ENCODE data around the gene VPS52.

The VPS52 gene

GRCh38 chr6:33211136-33211535, 60.5 kb downstream of the VPS52 start:
- DNase-seq (ENCODE audit: low read depth): no peak

- DNase-seq (ENCODE audit: low read depth): no peak
These were observed 61.8 kb downstream of the VPS52 start for GRCh38 chr6:33209856-33210255.

DNA sequence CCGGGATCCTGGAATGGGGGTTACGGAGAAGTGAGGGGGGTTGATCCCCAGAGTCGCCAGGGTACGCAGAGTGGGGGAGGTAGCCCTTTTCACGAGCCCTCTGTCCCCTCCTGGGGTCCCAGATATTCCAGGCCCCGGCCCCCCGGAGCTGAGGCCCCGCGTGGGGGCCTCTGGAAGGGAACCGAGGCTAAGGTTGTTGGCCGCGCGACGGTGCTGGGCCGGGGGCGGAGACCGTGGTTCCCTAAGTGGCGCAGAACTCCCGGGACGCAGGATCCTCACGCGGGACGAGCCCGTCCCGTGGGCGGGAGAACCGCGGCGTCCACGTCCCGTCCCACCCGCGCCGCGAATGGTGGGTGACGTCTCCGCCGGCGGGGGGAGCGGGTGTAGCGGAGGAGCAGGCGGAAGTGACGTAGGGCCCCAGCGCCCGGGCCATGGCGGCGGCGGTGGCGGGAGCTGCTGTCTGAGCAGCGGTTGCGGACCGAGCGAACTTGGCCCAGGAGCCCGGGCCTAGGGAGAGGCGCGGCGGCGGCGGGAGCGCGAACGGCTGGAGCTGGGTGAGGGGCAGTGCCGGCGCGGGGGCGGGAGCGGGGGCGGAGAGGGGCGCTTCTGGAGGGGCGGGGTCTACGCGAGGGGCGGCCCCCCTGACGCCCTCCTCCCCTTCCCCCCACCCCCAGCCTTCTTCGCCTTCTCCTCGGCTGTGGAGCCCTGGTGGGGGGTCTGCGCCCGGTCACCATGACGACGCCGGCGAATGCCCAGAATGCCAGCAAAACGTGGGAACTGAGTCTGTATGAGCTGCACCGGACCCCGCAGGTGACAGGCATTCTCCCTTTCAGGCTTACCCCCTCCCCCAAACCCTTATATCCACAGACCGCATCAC, 63.3 kb downstream of the VPS52 start, which contains the start of gene RING1:
RING1 (plus strand) TSS at position 410 of the 877 bp plus-strand sequence; CDS start at position 733, 323 bp downstream.
- peak; percentile 63 for DNase-seq (ENCODE audit: low read depth)

DNA sequence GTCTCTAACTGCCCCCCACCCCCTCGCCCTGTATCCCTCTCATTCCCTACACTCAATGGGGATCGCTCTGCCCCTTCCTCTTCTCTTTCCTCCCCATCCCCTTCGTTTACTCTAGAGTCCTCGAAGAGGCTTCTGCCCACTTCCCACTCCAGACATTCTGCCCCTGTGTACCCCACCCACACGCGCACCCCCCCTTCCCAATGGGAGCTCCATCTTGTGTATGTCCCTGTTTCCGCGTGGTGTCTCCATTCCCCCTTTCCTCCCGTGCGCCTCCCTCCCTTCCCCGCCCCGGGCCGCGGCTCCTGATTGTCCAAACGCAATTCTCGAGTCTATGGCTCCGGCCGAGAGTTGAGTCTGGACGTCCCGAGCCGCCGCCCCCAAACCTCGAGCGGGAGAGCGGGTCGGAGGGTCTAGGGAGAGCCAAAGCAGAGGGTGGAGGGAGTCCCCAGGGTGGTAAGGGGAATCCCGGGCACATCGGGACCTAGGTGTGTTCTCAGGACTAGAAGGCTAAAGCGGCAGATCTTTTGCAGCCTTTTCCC, 64.1 kb downstream of the VPS52 start:
- DNase-seq (ENCODE audit: low read depth): no peak

GRCh38 chr6:33206864-33207551, 64.7 kb downstream of the VPS52 start:
- no peak for DNase-seq (ENCODE audit: low read depth)

GRCh38 chr6:33206027-33206863, 65.4 kb downstream of the VPS52 start:
- DNase-seq (ENCODE audit: low read depth): no peak

DNA sequence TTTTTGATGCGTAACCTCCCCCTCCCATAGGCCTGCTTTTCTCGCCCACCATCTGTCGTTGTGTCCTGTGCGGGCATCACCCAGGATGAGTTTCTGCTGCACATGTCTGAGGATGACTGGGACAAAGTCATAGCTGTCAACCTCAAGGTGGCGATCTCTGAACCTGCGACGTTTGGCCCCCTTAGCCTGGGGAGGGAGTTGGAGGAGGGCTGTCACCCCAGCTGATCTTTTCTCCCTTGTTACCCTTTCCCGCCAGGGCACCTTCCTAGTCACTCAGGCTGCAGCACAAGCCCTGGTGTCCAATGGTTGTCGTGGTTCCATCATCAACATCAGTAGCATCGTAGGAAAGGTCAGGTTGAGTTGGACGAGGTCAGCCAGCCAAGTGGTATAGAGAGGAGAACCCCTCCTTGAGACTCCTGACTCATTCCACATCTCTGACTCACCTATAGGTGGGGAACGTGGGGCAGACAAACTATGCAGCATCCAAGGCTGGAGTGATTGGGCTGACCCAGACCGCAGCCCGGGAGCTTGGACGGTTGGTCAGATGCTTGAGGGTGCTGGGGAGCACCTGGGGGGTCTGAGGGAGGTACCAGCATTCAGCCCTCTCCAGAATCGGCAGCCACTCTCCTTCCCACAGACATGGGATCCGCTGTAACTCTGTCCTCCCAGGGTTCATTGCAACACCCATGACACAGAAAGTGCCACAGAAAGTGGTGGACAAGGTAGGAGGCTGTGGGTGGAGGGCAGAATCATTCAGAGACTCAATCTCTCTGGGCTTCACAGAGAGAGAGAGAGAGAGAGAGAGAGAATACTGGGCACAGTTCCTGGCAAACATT, 66.3 kb downstream of the VPS52 start:
- no peak for DNase-seq (ENCODE audit: low read depth)

DNA sequence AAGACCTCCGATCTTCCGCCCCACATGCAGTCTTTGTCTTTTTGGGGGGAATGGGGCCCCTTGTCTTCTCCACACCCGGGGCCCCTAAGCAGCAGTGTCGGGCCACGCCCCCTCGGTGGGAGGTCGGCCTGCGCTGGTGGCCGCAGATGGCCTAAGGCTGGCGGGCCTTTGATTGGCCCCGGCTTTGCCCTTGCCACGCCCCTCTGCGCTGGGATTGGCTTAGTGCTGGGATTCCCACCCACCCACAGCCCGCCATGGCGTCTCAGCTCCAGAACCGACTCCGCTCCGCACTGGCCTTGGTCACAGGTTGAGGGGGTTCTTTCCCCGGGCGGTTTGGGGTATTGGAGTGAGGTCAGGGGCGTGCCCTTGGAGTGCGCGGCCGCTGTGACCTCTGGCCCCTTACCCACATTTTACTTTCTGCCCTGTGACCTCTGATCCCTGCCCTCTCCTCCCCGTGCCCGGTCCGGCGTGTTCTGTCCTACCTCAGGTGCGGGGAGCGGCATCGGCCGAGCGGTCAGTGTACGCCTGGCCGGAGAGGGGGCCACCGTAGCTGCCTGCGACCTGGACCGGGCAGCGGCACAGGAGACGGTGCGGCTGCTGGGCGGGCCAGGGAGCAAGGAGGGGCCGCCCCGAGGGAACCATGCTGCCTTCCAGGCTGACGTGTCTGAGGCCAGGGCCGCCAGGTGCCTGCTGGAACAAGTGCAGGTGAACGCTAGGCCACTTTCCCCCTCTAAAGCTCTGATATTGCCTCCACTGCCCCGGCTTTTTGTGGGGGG, 67.1 kb downstream of the VPS52 start, which contains the start of gene HSD17B8:
HSD17B8 (plus strand) TSS at position 241 of the 776 bp plus-strand sequence; CDS start at position 255, 14 bp downstream.
- peak; percentile 88 for DNase-seq (ENCODE audit: low read depth)

DNA sequence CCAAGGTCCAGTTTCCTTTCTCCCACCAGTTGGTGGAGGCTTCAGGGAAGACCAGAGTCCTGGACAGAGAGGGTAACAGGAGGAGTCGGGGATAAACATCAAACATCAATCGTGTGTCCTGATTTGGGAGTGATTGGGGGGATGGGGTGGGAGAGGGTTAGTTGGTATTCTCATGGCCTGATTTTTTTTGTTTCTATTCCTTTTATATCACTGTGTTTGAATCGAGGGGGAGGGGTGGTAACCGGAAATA, 67.6 kb downstream of the VPS52 start:
- DNase-seq (ENCODE audit: low read depth): no peak

GRCh38 chr6:33203443-33204164, 68.1 kb downstream of the VPS52 start:
- no peak for DNase-seq (ENCODE audit: low read depth)

DNA sequence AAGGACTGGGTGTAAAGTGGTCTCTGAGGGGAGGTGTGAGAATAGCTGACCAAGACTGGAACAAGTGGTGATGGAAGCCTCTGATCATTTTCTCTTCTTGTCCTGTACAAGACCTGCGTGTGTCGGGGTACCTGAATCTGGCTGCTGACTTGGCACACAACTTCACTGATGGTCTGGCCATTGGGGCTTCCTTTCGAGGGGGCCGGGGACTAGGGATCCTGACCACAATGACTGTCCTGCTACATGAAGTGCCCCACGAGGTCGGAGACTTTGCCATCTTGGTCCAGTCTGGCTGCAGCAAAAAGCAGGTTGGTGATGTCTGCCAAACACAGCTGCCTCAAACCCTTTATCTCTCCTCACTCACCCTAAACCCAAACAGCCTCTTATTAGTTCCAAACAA, 68.9 kb downstream of the VPS52 start:
- no peak for DNase-seq (ENCODE audit: low read depth)

- DNase-seq (ENCODE audit: low read depth): no peak
These were observed 69.7 kb downstream of the VPS52 start for GRCh38 chr6:33201935-33202334.

- no peak for DNase-seq (ENCODE audit: low read depth)
These were observed 70.5 kb downstream of the VPS52 start for GRCh38 chr6:33201147-33201545.

Measured in CMK (cell line).